Adrenal gland (tissue), 12 donors: ENCODE results near the gene TPGS2. TPM values are rescaled to one million over a fixed set of nuclear protein-coding genes. Genes with fewer than 3 reads are reported as not detected.

Experiments
- DNase-seq, 7 donors: peaks; one replicate each; pipeline ENCODE4 v3.0.0-alpha.2; 2019 to 2020
- H3K27ac ChIP-seq, 5 donors: fragments of 200-600 bp; sonication (generic) in 4 of 5; 1 replicate in 3 of 5; 2 replicates in 2 of 5; pipeline versions ENCODE4 v1.5.1 to v1.8.0; 2016 to 2020; ENCODE audit warnings: mild to moderate bottlenecking in 1 of 5
- H3K27me3 ChIP-seq: fragments of 200-600 bp; 2 replicates; pipeline ENCODE4 v1.8.0; 2021
- H3K36me3 ChIP-seq, 2 donors: fragments of 200-600 bp; replicated peaks in 1 of 2; 1 replicate in 1 of 2; 2 replicates in 1 of 2; pipeline versions ENCODE4 v1.5.1 to v1.8.0; 2018 to 2022
- H3K4me1 ChIP-seq, 2 donors: fragments of 200-600 bp; replicated peaks in 1 of 2; 1 replicate in 1 of 2; 2 replicates in 1 of 2; pipeline versions ENCODE4 v1.5.1 to v1.8.0; 2018 to 2021
- H3K4me3 ChIP-seq, 4 donors: fragments of 200-600 bp; sonication (generic) in 3 of 4; one replicate each; pipeline ENCODE4 v1.5.1; 2016 to 2018
- H3K9me3 ChIP-seq, 3 donors: fragments of 200-600 bp; sonication (generic) in 1 of 3; replicated peaks in 1 of 3; 1 replicate in 2 of 3; 2 replicates in 1 of 3; pipeline versions ENCODE4 v1.5.1 to v1.8.0; 2016 to 2021
- CTCF ChIP-seq, 6 experiments: fragments of 450-650 bp in 4 of 6; fragments of 200-600 bp in 2 of 6; sonication (generic) in 1 of 6; IDR thresholded peaks; 1 replicate in 5 of 6; 2 replicates in 1 of 6; pipeline versions ENCODE4 v1.5.1 to v1.8.0; 2016 to 2021; ENCODE audit warnings: antibody characterized with exemption in 6 of 6, mild to moderate bottlenecking in 2 of 6, moderate library complexity in 1 of 6
- POLR2A ChIP-seq, 2 donors: fragments of 450-650 bp; IDR thresholded peaks; one replicate each; pipeline ENCODE4 v1.6.1; 2017; ENCODE audit warnings: antibody characterized with exemption in 2 of 2, mild to moderate bottlenecking in 2 of 2, moderate library complexity in 1 of 2
- WGBS, 4 donors: extraction: QIAGEN DNeasy Blood & Tissue Kit in 2 of 4; methylation state at CpG; one replicate each; pipeline versions ENCODE4 v1.1.5 to v1.1.7; 2013 to 2017; 5-methylcytosine and 5-hydroxymethylcytosine counted together
- intact Hi-C, 2 donors: fragments of 100-400 bp; cut with DNase I; formaldehyde crosslinking; loops; one replicate each; pipeline versions ENCODE4 v1.14.1 to v1.15.0; 2022 to 2023
- polyA plus RNA-seq, 3 donors: library from polyadenylated mRNA; stranded (reverse); fragments of 200-250 nt in 2 of 3; fragments of 350-450 nt in 1 of 3; fragmentation: Illumina TruSeq in 1 of 3; extraction: RNeasy Lipid Tissue Mini Kit (QIAGEN cat#74804) in 1 of 3; gene quantifications; one replicate each; pipeline ENCODE4 v1.2.3, GENCODE V29; 2013 to 2014
- total RNA-seq, 9 donors: library from RNA; depleted of rRNA in 4 of 9; stranded (reverse); fragments of >200 nt in 4 of 9; fragments of 120-200 nt in 1 of 9; fragmentation: NEBNext Ultra II Directional in 1 of 9; extraction: Animal tissue kit (Norgen Biotek cat#: 25700) in 1 of 9; gene quantifications; one replicate each; pipeline versions ENCODE4 v1.1.0 to v1.2.4, GENCODE V29; 2013 to 2023
- donor health status: healthy with polysubstance abuse.
- donor health status: Bipolar disorder and iron deficiency.
- donor health status: DM: yes; HTN: yes; CAD: no.
- donor health status: DM: no; HTN: no; CAD: no.
- donor health status: DM: no; HTN: no; CAD: no.
- donor health status: DM: yes; HTN: yes; CAD: no.

The TPGS2 gene
- total and polyA plus RNA-seq, 12 donors = 35.3 to 247 (median 87.9) TPM

GRCh38 chr18:36813824-36814223 lies 15.0 kb downstream of the TPGS2 start:
- Histone ChIP-seq H3K36me3 (peaks cover 0 to 16% of the 10 kb centered on the region in 2 donors), H3K9me3 (no peaks in the 10 kb centered on the region), H3K27ac (peak overlapping the region in 1 of 5 donors; percentile 62), H3K4me3 (no peak overlapping the region), H3K27me3 (no peaks in the 10 kb centered on the region), H3K4me1 (peaks cover 10 to 27% of the 10 kb centered on the region in 2 donors)
- DNase-seq = no peak
- WGBS, 4 donors = 89 to 95% (median 95%) methylated on average over 3 of the region's 3 CpGs
- TF ChIP-seq CTCF (IDR thresholded peaks at IDR 0.05) (no peak), POLR2A (IDR thresholded peaks at IDR 0.05) (no peak)
- intact Hi-C loops = no loop called here

- peak overlapping the region in 2 of 5 donors; percentile 62 to 70 for H3K27ac ChIP-seq
- no peaks in the 10 kb centered on the region for H3K27me3 ChIP-seq
- no peak for DNase-seq
- 90 to 94% (median 94%) methylated on average over 4 of the region's 4 CpGs for WGBS, 4 donors
- intact Hi-C loops = no loop called here
- H3K4me1 ChIP-seq = peaks cover 10 to 27% of the 10 kb centered on the region in 2 donors
- peaks cover 0 to 10% of the 10 kb centered on the region in 2 donors for H3K36me3 ChIP-seq
- H3K4me3 ChIP-seq = no peak overlapping the region
- H3K9me3 ChIP-seq = no peaks in the 10 kb centered on the region
- TF ChIP-seq CTCF (IDR thresholded peaks at IDR 0.05) = no peak
- TF ChIP-seq POLR2A (IDR thresholded peaks at IDR 0.05) = no peak
Measured at GRCh38 chr18:36813101-36813775, 15.6 kb downstream of the TPGS2 start.

DNA sequence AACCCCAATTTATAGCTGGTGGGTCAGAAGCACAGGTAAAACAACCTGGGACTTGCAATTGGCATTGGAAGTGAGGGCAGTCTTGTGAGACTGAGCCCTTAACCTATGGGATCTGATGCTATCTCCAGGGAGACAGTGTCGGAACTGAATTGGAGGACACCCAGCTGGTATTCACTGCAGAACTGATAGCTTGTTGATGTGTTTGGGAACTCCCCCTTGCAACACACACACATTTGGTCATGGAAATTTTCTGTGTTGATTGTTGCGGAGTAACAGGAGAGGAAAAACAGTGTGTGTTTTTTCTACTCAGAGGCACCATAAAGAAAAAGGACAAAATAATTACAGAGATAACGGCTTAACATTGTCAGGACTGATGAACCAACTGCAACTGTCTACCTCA lies 16.1 kb downstream of the TPGS2 start:
- H3K9me3 ChIP-seq = no peaks in the 10 kb centered on the region
- H3K4me1 ChIP-seq = peaks cover 10 to 27% of the 10 kb centered on the region in 2 donors
- no peaks in the 10 kb centered on the region for H3K27me3 ChIP-seq
- no peak for TF ChIP-seq POLR2A (IDR thresholded peaks at IDR 0.05)
- TF ChIP-seq CTCF (IDR thresholded peaks at IDR 0.05) = no peak
- intact Hi-C loops = no loop called here
- peak in 5 of 7 donors; percentile 19 to 74 (median 37) for DNase-seq
- WGBS, 4 donors = 59 to 81% (median 75%) methylated on average over 3 of the region's 3 CpGs
- H3K27ac ChIP-seq = peak overlapping the region in 4 of 5 donors; percentile 7 to 70 (median 40)
- H3K4me3 ChIP-seq = no peak overlapping the region
- peaks cover 0 to 4% of the 10 kb centered on the region in 2 donors for H3K36me3 ChIP-seq

DNA sequence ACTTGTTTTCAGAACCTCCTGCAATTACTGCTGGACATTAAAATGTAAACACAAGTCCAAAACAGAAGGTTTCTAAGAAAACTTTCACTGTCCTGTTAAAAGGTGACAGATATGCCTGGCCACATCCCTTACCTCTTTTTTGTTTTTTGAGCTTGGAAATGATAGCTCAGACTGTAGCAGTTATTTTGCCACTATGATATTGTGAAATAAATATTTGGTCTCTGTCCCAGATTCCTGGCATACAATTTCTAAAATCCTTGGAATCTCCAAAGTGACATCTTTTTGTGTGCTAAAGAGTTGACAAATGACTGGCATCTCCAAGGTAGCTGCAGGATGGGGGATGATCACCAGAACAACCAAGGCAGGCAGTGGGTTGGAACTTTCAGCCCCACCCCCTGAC lies 16.8 kb downstream of the TPGS2 start:
- TF ChIP-seq CTCF (IDR thresholded peaks at IDR 0.05) (no peak), POLR2A (IDR thresholded peaks at IDR 0.05) (no peak)

More for the DNA sequence above, 16.8 kb downstream of the TPGS2 start:
- H3K27me3 ChIP-seq = no peaks in the 10 kb centered on the region
- peak overlapping the region; percentile 11 to 70 (median 19) for H3K27ac ChIP-seq
- peaks cover 10 to 27% of the 10 kb centered on the region in 2 donors for H3K4me1 ChIP-seq
- intact Hi-C loops = no loop called here
- peaks cover 0 to 9% of the 10 kb centered on the region in 2 donors for H3K36me3 ChIP-seq
- no peak overlapping the region for H3K4me3 ChIP-seq
- no peaks in the 10 kb centered on the region for H3K9me3 ChIP-seq
- DNase-seq = no peak
